Activated CD4-positive, alpha-beta T cell treated with anti-CD3 and anti-CD28 coated beads for 36 hours (primary cell): Measurements from ENCODE around the gene CRISPLD2. TPM values are rescaled to one million over a fixed set of nuclear protein-coding genes. Genes with fewer than 3 reads are reported as not detected.

ENCODE experiments used
- ATAC-seq: fragments of 200-7000 bp; cut with Tn5 transposase; one replicate; pipeline ENCODE4 v1.10.0; 2021; ENCODE audit warnings: mild to moderate bottlenecking, moderate library complexity
- CTCF ChIA-PET: fragments of 350-600 bp; sonication (Branson Sonifier 250); formaldehyde crosslinking; loops from one replicate; lab custom pipeline; 2021; ENCODE audit warnings: antibody characterized with exemption; lab: Charles Lee
- POLR2A ChIA-PET: fragments of 350-600 bp; sonication (Branson Sonifier 250); formaldehyde crosslinking; loops from one replicate; lab custom pipeline; 2021; ENCODE audit warnings: antibody characterized with exemption, inconsistent platforms; lab: Charles Lee
- DNase-seq: peaks from one replicate; pipeline ENCODE4 v3.0.0-alpha.2; 2020
- H3K27ac Mint-ChIP-seq: one replicate; pipeline ENCODE4 v1.8.0; 2021; ENCODE audit warnings: mixed read lengths
- H3K27me3 Mint-ChIP-seq: one replicate; pipeline ENCODE4 v1.8.0; 2021; ENCODE audit warnings: mixed read lengths
- H3K36me3 Mint-ChIP-seq: one replicate; pipeline ENCODE4 v1.8.0; 2021; ENCODE audit warnings: low read depth, mixed read lengths
- H3K4me1 Mint-ChIP-seq: one replicate; pipeline ENCODE4 v1.8.0; 2021; ENCODE audit warnings: mixed read lengths
- H3K4me3 Mint-ChIP-seq: one replicate; pipeline ENCODE4 v1.8.0; 2021; ENCODE audit warnings: mild to moderate bottlenecking, moderate library complexity, mixed read lengths
- H3K9me3 Mint-ChIP-seq: one replicate; pipeline ENCODE4 v1.8.0; 2021; ENCODE audit warnings: low read depth, mixed read lengths
- intact Hi-C, 2 experiments: fragments of 100-400 bp; cut with DNase I in 1 of 2; cut with micrococcal nuclease in 1 of 2; formaldehyde crosslinking; loops; one replicate each; pipeline versions ENCODE4 v1.14.2 to v1.15.1; 2022 to 2024; cut with DNase I, micrococcal nuclease
- total RNA-seq, 2 experiments: library from RNA; stranded (reverse); gene quantifications; one replicate each; pipeline ENCODE4 v1.2.3, GENCODE V29; 2021

Gene CRISPLD2
- total RNA-seq, 2 experiments from 2014 or later = 0.05 to 0.11 TPM

DNA sequence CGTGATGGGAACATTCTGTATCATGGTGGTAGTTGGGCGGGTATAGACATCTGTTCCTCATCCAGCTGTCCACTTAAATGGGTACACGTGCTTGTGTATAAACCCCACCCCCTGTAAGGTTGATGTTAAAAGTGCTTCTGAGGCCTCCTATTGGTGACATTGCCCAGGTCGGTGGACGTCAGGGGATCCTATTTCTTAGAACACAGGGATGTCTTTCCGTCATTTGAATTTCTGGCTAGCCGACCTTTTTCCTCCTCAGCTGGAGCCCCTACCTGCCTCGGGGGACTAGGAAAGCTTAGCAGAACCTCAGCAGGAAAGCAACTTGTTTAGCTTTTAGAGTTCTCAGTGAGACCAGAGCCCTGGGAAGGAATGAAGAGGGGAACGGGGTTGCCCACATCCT, 16.6 kb upstream of the CRISPLD2 start:
- ChIA-PET CTCF (no interaction called here), POLR2A (no interaction called here)
- Mint-ChIP-seq H3K9me3 (peaks cover 2% of the 10 kb centered on the region), H3K36me3 (no peaks in the 10 kb centered on the region), H3K4me1 (no peaks in the 10 kb centered on the region), H3K27me3 (peaks cover 2% of the 10 kb centered on the region), H3K27ac (no peak overlapping the region), H3K4me3 (no peak overlapping the region)
- ATAC-seq (no peak), DNase-seq (no peak)
- intact Hi-C loops = no loop called here

- Mint-ChIP-seq H3K27me3 (peaks cover 2% of the 10 kb centered on the region), H3K4me1 (no peaks in the 10 kb centered on the region), H3K36me3 (no peaks in the 10 kb centered on the region), H3K4me3 (no peak overlapping the region), H3K27ac (no peak overlapping the region), H3K9me3 (peaks cover 2% of the 10 kb centered on the region)
- ChIA-PET POLR2A (no interaction called here), CTCF (interaction anchor here (0.9 kb wide), 1 partner anchor 18 kb away, joined by 3 read pairs; no protein-coding TSS in a partner anchor)
- intact Hi-C loops = no loop called here
- DNase-seq (no peak), ATAC-seq (no peak)
Measured at GRCh38 chr16:84804326-84804725, 15.5 kb upstream of the CRISPLD2 start.

DNA sequence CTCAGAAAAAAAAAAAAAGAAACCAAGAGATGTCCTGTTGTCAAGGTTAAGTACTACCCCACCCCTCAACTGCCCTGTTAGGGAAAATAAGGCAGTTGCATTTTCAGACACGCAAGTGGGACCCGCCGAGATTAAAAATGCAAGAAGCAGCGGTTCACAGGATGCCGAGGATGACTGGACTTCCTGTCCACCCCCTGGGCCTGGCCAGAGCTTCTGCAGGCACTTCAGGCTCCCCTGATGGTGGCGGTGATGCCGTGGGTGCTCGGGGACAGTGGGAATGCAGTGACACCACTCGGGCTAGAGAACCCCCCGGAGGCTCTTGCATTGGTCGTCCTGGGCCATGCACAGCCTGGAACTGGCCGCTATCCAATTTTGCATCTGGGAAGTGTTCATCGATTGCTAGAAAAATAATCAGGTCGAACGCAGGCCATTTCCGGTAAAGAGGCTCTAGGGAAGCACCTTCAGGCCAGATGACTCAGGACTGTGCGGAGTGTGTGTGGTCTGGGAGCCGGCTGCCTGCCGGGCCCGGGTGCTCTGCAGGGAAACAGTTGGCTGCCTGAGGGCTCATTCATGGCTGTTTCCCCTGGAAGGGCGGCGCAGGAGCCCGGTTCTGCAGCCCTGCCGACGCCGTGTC, 13.4 kb upstream of the CRISPLD2 start:
- no peaks in the 10 kb centered on the region for H3K36me3 Mint-ChIP-seq
- H3K4me3 Mint-ChIP-seq = no peak overlapping the region
- peaks cover 2% of the 10 kb centered on the region for H3K27me3 Mint-ChIP-seq
- intact Hi-C loops = no loop called here
- ChIA-PET POLR2A (no interaction called here), CTCF (no interaction called here)
- peaks cover 2% of the 10 kb centered on the region for H3K9me3 Mint-ChIP-seq
- DNase-seq (no peak), ATAC-seq (no peak)
- no peak overlapping the region for H3K27ac Mint-ChIP-seq
- peaks cover 8% of the 10 kb centered on the region for H3K4me1 Mint-ChIP-seq

DNA sequence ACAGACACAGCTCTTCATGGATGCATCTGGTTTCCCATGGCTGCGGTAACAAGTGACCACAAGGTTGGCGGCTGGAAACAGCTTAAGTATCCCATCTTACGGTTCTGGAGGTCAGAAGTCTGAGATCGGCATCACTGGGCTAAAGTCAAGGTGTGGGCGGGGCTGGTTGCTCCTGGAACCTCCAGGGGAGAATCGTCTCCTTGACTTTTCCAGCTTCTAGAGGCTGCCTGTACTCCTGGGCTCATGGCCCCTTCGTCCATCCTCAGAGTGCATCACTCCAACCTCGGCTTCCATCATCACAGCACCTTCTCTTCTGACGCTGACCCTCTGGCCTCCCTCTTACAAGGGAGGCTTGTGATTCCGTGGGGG, 12.9 kb upstream of the CRISPLD2 start:
- intact Hi-C loops = no loop called here
- no peak overlapping the region for H3K4me3 Mint-ChIP-seq
- no peaks in the 10 kb centered on the region for H3K36me3 Mint-ChIP-seq
- peaks cover 4% of the 10 kb centered on the region for H3K27me3 Mint-ChIP-seq
- ChIA-PET POLR2A (no interaction called here), CTCF (no interaction called here)
- ATAC-seq (no peak), DNase-seq (no peak)
- peaks cover 8% of the 10 kb centered on the region for H3K4me1 Mint-ChIP-seq
- peaks cover 2% of the 10 kb centered on the region for H3K9me3 Mint-ChIP-seq
- H3K27ac Mint-ChIP-seq = no peak overlapping the region

DNA sequence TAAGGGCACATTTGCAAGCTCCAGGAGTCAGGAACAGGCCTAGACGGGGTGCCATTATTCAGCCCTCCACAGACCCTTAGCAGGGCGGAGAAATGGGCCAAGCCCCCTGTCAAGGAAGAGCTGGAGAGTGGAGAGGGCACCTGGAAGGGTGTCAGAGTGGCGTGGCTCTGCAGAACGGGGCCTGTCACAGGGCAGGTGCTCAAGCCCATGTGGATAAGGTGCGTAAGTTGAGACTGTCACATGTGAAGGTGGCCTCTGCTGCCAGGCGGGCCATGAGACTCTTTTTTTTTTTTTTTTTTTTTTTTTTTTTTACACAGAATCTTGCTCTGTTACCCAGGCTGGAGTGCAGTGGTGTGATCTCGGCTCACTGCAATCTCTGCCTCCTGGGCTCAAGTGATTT, 12.0 kb upstream of the CRISPLD2 start:
- no peak for DNase-seq
- intact Hi-C loops = no loop called here
- CTCF ChIA-PET = no interaction called here
- Mint-ChIP-seq H3K9me3 (peaks cover 2% of the 10 kb centered on the region), H3K4me3 (no peak overlapping the region), H3K4me1 (peaks cover 8% of the 10 kb centered on the region), H3K27ac (no peak overlapping the region), H3K27me3 (peaks cover 4% of the 10 kb centered on the region), H3K36me3 (no peaks in the 10 kb centered on the region)
- no peak for ATAC-seq
- POLR2A ChIA-PET = no interaction called here

DNA sequence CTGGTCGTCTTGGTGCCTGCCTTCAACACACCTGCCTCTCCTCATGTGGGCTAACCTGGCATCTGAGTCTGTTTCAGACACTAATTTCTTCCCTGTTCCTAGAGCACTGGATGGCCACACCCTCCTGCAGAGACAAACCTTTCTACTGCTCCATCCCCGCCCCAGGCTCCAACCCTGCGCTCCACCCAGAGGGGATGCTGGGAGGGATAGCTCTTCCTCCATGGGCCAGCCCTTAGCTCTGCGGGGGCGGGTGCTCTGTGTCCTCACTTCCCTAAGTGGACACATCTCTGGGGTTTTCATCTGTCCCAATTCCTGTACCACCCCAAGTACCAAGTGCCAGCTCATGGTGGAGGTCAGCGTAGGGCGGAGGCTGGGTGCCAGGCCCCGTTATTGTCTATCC, 11.0 kb upstream of the CRISPLD2 start:
- DNase-seq (no peak), ATAC-seq (no peak)
- Mint-ChIP-seq H3K27ac (no peak overlapping the region), H3K27me3 (peaks cover 4% of the 10 kb centered on the region), H3K36me3 (no peaks in the 10 kb centered on the region), H3K9me3 (peaks cover 2% of the 10 kb centered on the region), H3K4me3 (no peak overlapping the region), H3K4me1 (peaks cover 8% of the 10 kb centered on the region)
- CTCF ChIA-PET = no interaction called here
- intact Hi-C loops = no loop called here
- POLR2A ChIA-PET = no interaction called here

- peak; percentile 39 for DNase-seq
- ChIA-PET POLR2A (interaction anchor here (0.7 kb wide), 1 partner anchor 460 kb away, joined by 3 read pairs; no protein-coding TSS in a partner anchor), CTCF (interaction anchor here (0.6 to 1.1 kb wide), 4 partner anchors 16 to 217 kb away, joined by 3 read pairs; partner anchors contain the start of gene KIAA0513)
- H3K4me3 Mint-ChIP-seq = no peak overlapping the region
- H3K27ac Mint-ChIP-seq = peak overlapping the region; percentile 60
- ATAC-seq = peak; percentile 90
- peaks cover 8% of the 10 kb centered on the region for H3K4me1 Mint-ChIP-seq
- intact Hi-C loops = no loop called here
- peaks cover 3% of the 10 kb centered on the region for H3K27me3 Mint-ChIP-seq
- H3K9me3 Mint-ChIP-seq = no peaks in the 10 kb centered on the region
- H3K36me3 Mint-ChIP-seq = no peaks in the 10 kb centered on the region
Measured at GRCh38 chr16:84810518-84811273, 9.1 kb upstream of the CRISPLD2 start.

GRCh38 chr16:84811529-84811928, 8.3 kb upstream of the CRISPLD2 start:
- H3K27ac Mint-ChIP-seq = no peak overlapping the region
- peaks cover 8% of the 10 kb centered on the region for H3K4me1 Mint-ChIP-seq
- ChIA-PET POLR2A (no interaction called here), CTCF (interaction anchor here (0.6 to 1.0 kb wide), 3 partner anchors 57 to 805 kb away, joined by 3 to 4 read pairs (median 4); partner anchors contain the start of gene KIAA0513)
- H3K4me3 Mint-ChIP-seq = no peak overlapping the region
- no peak for DNase-seq
- intact Hi-C loops = no loop called here
- no peaks in the 10 kb centered on the region for H3K36me3 Mint-ChIP-seq
- no peak for ATAC-seq
- H3K9me3 Mint-ChIP-seq = no peaks in the 10 kb centered on the region
- H3K27me3 Mint-ChIP-seq = peaks cover 3% of the 10 kb centered on the region

GRCh38 chr16:84813141-84813934, 6.4 kb upstream of the CRISPLD2 start:
- no peaks in the 10 kb centered on the region for H3K9me3 Mint-ChIP-seq
- CTCF ChIA-PET = interaction anchor here (1.0 kb wide), 1 partner anchor 73 kb away, joined by 3 read pairs; no protein-coding TSS in a partner anchor

GRCh38 chr16:84815462-84815861, 4.3 kb upstream of the CRISPLD2 start:
- no peaks in the 10 kb centered on the region for H3K36me3 Mint-ChIP-seq
- H3K4me3 Mint-ChIP-seq = no peak overlapping the region
- no peaks in the 10 kb centered on the region for H3K9me3 Mint-ChIP-seq
- ChIA-PET POLR2A (no interaction called here), CTCF (interaction anchor here (1.4 to 1.9 kb wide), 2 partner anchors 12 to 61 kb away, joined by 3 to 5 read pairs; no protein-coding TSS in a partner anchor)
- H3K4me1 Mint-ChIP-seq = peaks cover 14% of the 10 kb centered on the region
- intact Hi-C loops = no loop called here
- DNase-seq (no peak), ATAC-seq (no peak)
- H3K27ac Mint-ChIP-seq = no peak overlapping the region
- peaks cover 5% of the 10 kb centered on the region for H3K27me3 Mint-ChIP-seq

More at GRCh38 chr16:84813141-84813934, 6.4 kb upstream of the CRISPLD2 start:
- POLR2A ChIA-PET = no interaction called here
- H3K27me3 Mint-ChIP-seq = peaks cover 3% of the 10 kb centered on the region
- ATAC-seq (no peak), DNase-seq (peak; percentile 18)
- H3K4me3 Mint-ChIP-seq = no peak overlapping the region
- H3K4me1 Mint-ChIP-seq = peaks cover 8% of the 10 kb centered on the region
- intact Hi-C loops = no loop called here
- no peaks in the 10 kb centered on the region for H3K36me3 Mint-ChIP-seq
- no peak overlapping the region for H3K27ac Mint-ChIP-seq

- H3K4me3 Mint-ChIP-seq = no peak overlapping the region
- H3K9me3 Mint-ChIP-seq = no peaks in the 10 kb centered on the region
- peaks cover 12% of the 10 kb centered on the region for H3K4me1 Mint-ChIP-seq
- DNase-seq (no peak), ATAC-seq (no peak)
- no peak overlapping the region for H3K27ac Mint-ChIP-seq
- CTCF ChIA-PET = interaction anchor here (0.7 to 1.9 kb wide), 2 partner anchors 62 to 135 kb away, joined by 3 to 5 read pairs; no protein-coding TSS in a partner anchor
- POLR2A ChIA-PET = no interaction called here
- H3K36me3 Mint-ChIP-seq = no peaks in the 10 kb centered on the region
- peaks cover 5% of the 10 kb centered on the region for H3K27me3 Mint-ChIP-seq
- intact Hi-C loops = no loop called here
Measured at GRCh38 chr16:84816023-84816422, 3.8 kb upstream of the CRISPLD2 start.
